ENCODE measurements around the gene MPIG6B. TPM values are rescaled to one million over a fixed set of nuclear protein-coding genes. Genes with fewer than 3 reads are reported as not detected.

The MPIG6B gene
- total RNA-seq, 4 donors from 2014 or later: not detected

DNA sequence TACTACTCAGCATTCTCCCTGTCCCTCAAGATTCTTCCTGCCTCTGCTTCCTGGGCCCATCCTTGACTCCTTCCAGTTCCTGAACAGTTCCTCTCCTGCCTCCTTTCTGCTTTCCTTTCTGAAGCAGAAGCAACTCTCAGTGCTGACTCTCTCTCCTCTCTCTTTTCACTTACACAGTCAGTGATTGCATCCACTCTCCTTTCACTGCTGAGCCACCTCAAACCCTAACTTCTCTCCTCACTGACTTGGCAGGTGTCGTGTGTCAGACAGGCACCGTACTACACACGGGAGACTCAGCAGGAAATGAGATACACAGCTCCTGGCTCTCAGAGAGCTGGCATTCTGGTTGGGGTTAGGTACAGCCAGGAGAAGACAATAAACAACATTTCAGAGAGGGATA lies 25.6 kb upstream of the MPIG6B start:
- Histone ChIP-seq H3K4me1 (peaks cover 0 to 30% (median 13%) of the 10 kb centered on the region in 4 donors), H3K27me3 (no peaks in the 10 kb centered on the region), H3K9me3 (no peaks in the 10 kb centered on the region), H3K27ac (no peak overlapping the region), H3K36me3 (peaks cover 0 to 76% (median 5%) of the 10 kb centered on the region in 3 donors), H3K4me3 (no peak overlapping the region)
- TF ChIP-seq CTCF (IDR thresholded peaks at IDR 0.05) (no peak), POLR2A (IDR thresholded peaks at IDR 0.05) (no peak), EP300 (IDR thresholded peaks at IDR 0.05) (no peak)
- WGBS, 2 donors: 38 to 57% methylated on average over 3 of the region's 3 CpGs
- DNase-seq (ENCODE audit: low spot score in 2 of 2): no peak

- Histone ChIP-seq H3K4me3 (no peak overlapping the region), H3K4me1 (peaks cover 0 to 38% (median 16%) of the 10 kb centered on the region in 4 donors), H3K36me3 (peaks cover 0 to 43% (median 5%) of the 10 kb centered on the region in 3 donors), H3K9me3 (no peaks in the 10 kb centered on the region), H3K27me3 (no peaks in the 10 kb centered on the region), H3K27ac (peak overlapping the region in 1 of 4 donors; percentile 98)
- DNase-seq (ENCODE audit: low spot score in 2 of 2): no peak
- 86 to 88% methylated on average over 5 of the region's 5 CpGs for WGBS, 2 donors
- TF ChIP-seq CTCF (IDR thresholded peaks at IDR 0.05) (no peak), EP300 (IDR thresholded peaks at IDR 0.05) (no peak), POLR2A (IDR thresholded peaks at IDR 0.05) (no peak)
Measured at GRCh38 chr6:31700740-31701401, 22.3 kb upstream of the MPIG6B start.

- TF ChIP-seq EP300 (IDR thresholded peaks at IDR 0.05) (no peak), CTCF (IDR thresholded peaks at IDR 0.05) (no peak), POLR2A (IDR thresholded peaks at IDR 0.05) (no peak)
Measured at GRCh38 chr6:31701666-31702404, 21.3 kb upstream of the MPIG6B start.

DNA sequence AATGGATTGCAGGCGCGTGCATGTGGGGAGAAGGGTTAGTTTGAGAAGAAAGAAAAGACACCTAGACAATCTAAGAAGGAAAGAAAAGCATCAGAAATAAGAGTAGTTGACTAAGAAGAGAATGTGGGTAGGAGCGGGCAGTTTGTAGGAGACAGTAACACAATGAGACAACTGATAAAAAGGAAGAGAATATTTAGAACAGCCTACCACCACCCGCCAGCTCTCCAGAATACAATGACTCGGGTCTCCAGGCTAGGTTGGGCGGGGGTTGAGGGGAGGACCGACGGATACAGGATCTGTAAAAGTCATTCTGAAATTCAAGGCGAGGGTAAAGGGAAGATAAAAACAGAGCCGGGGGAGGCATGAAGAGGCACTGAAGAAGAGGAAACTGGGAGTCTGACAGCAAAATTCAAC lies 20.8 kb upstream of the MPIG6B start:
- Histone ChIP-seq H3K4me3 (peak overlapping the region; percentile 61 to 92 (median 76)), H3K27me3 (no peaks in the 10 kb centered on the region), H3K9me3 (no peaks in the 10 kb centered on the region), H3K4me1 (peaks cover 0 to 38% (median 16%) of the 10 kb centered on the region in 4 donors), H3K27ac (peak overlapping the region; percentile 89 to 98 (median 96)), H3K36me3 (peaks cover 0 to 28% (median 0%) of the 10 kb centered on the region in 3 donors)
- WGBS, 2 donors: 1% methylated on average over 10 of the region's 10 CpGs
- DNase-seq (ENCODE audit: low spot score in 2 of 2): no peak
- TF ChIP-seq EP300 (IDR thresholded peaks at IDR 0.05): no peak
- TF ChIP-seq POLR2A (IDR thresholded peaks at IDR 0.05): no peak
- TF ChIP-seq CTCF (IDR thresholded peaks at IDR 0.05): no peak

More at GRCh38 chr6:31701666-31702404, 21.3 kb upstream of the MPIG6B start:
- Histone ChIP-seq H3K9me3 (no peaks in the 10 kb centered on the region), H3K36me3 (peaks cover 0 to 33% (median 0%) of the 10 kb centered on the region in 3 donors), H3K27me3 (no peaks in the 10 kb centered on the region), H3K27ac (peak overlapping the region; percentile 89 to 98 (median 96)), H3K4me1 (peaks cover 0 to 38% (median 16%) of the 10 kb centered on the region in 4 donors), H3K4me3 (peak overlapping the region; percentile 61 to 92 (median 76))
- WGBS, 2 donors: 14 to 21% methylated on average over 7 of the region's 7 CpGs
- DNase-seq (ENCODE audit: low spot score in 2 of 2): no peak

Data from tibial nerve (tissue), 4 donors.